Nasal cavity respiratory epithelium epithelial cell of viscerocranial mucosa (primary cell): ENCODE data around the gene WFDC1. TPM values are rescaled to one million over a fixed set of nuclear protein-coding genes. Genes with fewer than 3 reads are reported as not detected.

ENCODE experiments used
- total RNA-seq: library from RNA; depleted of rRNA; stranded (reverse); fragments of >200 nt; gene quantifications from 2 replicates; pipeline ENCODE4 v1.2.3, GENCODE V29; 2014

WFDC1 gene, protein sequence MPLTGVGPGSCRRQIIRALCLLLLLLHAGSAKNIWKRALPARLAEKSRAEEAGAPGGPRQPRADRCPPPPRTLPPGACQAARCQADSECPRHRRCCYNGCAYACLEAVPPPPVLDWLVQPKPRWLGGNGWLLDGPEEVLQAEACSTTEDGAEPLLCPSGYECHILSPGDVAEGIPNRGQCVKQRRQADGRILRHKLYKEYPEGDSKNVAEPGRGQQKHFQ
- not detected in 2 replicates for total RNA-seq

DNA sequence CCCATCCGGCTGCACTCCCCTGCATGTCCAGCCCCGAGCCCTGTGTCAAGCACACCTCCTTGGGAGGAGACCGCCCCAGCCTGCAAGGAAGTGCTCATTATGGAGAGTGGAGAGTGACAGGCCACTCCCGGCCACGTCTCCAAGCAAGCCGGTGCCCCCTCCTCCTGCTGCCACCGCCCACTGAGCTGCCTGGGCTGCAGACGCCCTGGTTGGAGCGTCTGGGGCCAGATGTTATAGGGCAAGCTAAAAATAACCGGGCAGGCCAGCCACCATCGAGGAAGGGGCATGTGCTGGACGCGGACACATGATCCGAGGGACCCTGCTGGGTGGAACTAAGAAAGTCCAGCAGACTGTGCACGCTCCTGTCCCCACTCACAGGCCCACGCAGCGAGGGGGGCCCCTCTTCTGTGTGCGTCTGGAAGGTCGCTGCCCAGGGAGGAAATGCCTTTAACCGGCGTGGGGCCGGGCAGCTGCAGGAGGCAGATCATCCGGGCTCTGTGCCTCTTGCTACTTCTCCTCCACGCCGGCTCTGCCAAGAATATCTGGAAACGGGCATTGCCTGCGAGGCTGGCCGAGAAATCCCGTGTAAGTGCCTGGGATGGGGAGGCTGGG is at the start of gene WFDC1:
WFDC1 (plus strand) TSS at position 348 of the 612 bp plus-strand sequence; CDS start at position 442, 94 bp downstream.

DNA sequence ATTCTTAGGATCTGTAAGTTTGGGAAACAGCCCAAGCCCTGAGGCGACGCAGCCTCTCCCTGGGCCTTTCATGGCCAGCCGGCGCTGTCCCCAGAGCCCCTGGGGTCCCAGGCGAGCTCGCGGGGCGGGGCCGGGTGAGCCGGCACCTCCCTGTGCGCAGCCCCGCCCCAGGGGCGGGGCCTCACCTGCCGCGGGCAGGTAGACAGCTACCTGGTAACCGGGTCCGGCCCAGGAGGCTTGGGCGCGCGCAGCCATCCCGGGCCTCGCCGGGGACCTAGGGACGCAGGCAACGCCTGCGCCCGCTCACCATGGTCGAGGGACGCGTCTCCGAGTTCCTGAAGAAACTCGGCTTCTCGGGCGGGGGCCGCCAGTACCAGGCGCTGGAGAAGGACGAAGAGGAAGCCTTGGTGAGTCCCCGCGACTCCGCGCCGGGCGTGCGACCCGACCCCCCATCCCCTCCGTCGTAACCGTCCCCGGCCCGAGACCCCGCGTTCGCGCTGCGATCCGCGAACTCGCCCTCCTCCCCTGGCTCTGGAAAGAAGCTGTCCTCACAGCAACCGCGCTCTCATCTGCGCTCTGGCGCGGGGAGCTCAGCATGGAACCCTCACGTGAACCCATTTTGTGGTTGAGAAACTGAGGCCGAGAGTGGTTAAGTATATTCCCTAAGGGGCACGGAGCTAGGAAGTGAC is 73.8 kb downstream of the WFDC1 start, which contains the start of gene ATP2C2:
ATP2C2 (plus strand) TSS at position 231 of the 689 bp plus-strand sequence; CDS start at position 309, 78 bp downstream.

Other genes starting within 250 kb of the WFDC1 start
- 78.3 and 102 TPM in 2 replicates for gene MBTPS1, start 177.9 kb upstream of the WFDC1 start, total RNA-seq
- 25.7 and 35.9 TPM in 2 replicates for gene HSDL1, start 149.7 kb upstream of the WFDC1 start, total RNA-seq
- gene DNAAF1, start 149.6 kb upstream of the WFDC1 start, total RNA-seq, result 0.07 TPM in 1 of 2 replicates, not detected in the other
- gene TAF1C, start 107.8 kb upstream of the WFDC1 start, total RNA-seq, result 7.5 and 14.1 TPM in 2 replicates
- gene ADAD2, start 103.7 kb upstream of the WFDC1 start, total RNA-seq, result not detected in 2 replicates
- gene KCNG4, start 54.9 kb upstream of the WFDC1 start, total RNA-seq, result not detected in 2 replicates
- 26.7 and 50.7 TPM in 2 replicates for gene ATP2C2, start 73.7 kb downstream of the WFDC1 start, total RNA-seq
- 46.8 and 52.8 TPM in 2 replicates for gene MEAK7, start 209.8 kb downstream of the WFDC1 start, total RNA-seq